GM12864 (cell line): ENCODE results near the gene UGT1A6.
"Not testable (repeated sequence)": the region's sequence is repeated elsewhere in the genome, so short reads cannot be mapped to it uniquely, and the experiment has no call there.

ENCODE experiments used
- DNase-seq: peaks from one replicate; pipeline ENCODE4 v3.0.0-alpha.2; 2011; ENCODE audit warnings: low read depth
- H3K4me3 ChIP-seq: 2 replicates; pipeline ENCODE4 v1.5.1; 2011; ENCODE audit warnings: mild to moderate bottlenecking, low read depth, low read length, control low read depth
- TF ChIP-seq, protein P1 (sequence below): IDR thresholded peaks from 2 replicates; pipeline ENCODE4 v1.5.1; 2011; ENCODE audit warnings: low read depth, mild to moderate bottlenecking, moderate library complexity, low read length, control low read depth, inconsistent platforms; ENCODE audit errors: missing control alignments

The UGT1A6 gene

GRCh38 chr2:233691443-233692433, 952 bp upstream of the UGT1A6 start:
- no peak overlapping the region for H3K4me3 ChIP-seq
- TF ChIP-seq, protein P1, sequence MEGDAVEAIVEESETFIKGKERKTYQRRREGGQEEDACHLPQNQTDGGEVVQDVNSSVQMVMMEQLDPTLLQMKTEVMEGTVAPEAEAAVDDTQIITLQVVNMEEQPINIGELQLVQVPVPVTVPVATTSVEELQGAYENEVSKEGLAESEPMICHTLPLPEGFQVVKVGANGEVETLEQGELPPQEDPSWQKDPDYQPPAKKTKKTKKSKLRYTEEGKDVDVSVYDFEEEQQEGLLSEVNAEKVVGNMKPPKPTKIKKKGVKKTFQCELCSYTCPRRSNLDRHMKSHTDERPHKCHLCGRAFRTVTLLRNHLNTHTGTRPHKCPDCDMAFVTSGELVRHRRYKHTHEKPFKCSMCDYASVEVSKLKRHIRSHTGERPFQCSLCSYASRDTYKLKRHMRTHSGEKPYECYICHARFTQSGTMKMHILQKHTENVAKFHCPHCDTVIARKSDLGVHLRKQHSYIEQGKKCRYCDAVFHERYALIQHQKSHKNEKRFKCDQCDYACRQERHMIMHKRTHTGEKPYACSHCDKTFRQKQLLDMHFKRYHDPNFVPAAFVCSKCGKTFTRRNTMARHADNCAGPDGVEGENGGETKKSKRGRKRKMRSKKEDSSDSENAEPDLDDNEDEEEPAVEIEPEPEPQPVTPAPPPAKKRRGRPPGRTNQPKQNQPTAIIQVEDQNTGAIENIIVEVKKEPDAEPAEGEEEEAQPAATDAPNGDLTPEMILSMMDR: no peak
- no peak for DNase-seq

DNA sequence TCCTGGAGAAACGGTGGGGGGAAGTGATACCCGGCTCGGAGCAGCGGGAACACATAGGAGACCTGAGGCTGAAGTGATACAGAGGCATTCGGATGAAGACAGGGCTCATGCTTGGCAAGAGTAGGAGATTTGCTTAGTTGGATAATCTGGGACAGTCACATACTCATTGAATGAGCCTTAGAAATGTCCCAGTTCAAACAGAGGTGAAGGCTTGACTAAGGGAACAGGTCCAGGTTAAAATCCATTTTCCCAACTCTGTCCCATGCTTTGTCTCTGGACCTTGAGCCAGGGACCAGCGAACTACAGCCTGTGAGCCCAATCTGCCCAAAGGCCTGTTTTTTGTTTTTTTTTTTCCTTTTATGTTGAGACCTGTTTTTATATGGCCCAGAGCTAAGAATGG, 1.3 kb downstream of the UGT1A6 start:
- TF ChIP-seq, protein P1: no peak
- H3K4me3 ChIP-seq: no peak overlapping the region
- no peak for DNase-seq

DNA sequence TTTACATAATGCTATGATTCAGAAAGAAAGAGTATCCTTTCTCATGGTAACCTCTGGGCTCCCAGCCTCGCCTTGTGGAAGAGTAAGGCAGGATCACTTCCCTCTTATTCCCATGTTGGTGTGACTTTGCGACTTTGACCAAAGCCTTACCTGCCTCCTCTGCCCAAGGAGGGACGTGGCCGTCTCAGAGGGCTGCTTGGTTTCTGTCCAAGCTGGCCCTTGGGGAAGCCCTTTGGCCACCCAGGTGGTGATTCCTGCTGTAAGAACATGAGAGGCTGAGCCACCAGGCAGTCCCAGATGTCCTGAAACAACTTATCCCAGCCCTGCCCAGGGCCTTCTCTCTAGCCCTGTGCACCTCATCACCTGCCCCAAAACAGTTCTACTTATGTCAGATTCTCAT, 6.0 kb downstream of the UGT1A6 start:
- TF ChIP-seq, protein P1: no peak
- no peak overlapping the region for H3K4me3 ChIP-seq
- no peak for DNase-seq

DNA sequence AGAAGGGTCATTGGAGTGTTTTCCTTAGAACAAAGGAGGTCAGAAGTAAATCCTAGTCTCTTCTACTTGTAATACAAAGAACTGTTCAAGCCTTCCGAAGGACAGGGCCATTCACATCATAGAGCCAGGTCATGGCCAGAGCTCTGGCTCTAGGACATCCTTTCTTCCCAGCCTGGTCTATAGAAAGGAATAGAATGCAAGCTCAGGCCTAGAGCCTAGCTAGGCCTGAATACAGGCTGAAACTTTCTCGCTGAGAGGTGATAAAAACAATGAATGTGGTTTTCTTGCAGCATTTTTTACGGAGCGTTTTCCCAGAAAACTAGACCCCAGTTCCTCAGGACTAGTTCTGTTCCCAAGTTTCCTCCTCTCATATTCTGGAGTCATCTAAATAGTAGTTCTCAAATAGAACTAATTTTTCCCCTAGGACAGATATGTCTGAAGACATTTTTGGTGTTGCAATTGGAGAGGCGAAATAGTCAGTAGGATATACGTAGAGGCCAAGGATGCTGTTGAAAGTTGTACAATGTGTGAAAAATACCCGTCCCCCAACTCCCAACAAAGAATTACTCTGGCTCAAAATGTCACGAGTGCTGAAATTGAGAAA, 6.8 kb downstream of the UGT1A6 start:
- no peak for DNase-seq
- H3K4me3 ChIP-seq: no peak overlapping the region
- TF ChIP-seq, protein P1: no peak

DNA sequence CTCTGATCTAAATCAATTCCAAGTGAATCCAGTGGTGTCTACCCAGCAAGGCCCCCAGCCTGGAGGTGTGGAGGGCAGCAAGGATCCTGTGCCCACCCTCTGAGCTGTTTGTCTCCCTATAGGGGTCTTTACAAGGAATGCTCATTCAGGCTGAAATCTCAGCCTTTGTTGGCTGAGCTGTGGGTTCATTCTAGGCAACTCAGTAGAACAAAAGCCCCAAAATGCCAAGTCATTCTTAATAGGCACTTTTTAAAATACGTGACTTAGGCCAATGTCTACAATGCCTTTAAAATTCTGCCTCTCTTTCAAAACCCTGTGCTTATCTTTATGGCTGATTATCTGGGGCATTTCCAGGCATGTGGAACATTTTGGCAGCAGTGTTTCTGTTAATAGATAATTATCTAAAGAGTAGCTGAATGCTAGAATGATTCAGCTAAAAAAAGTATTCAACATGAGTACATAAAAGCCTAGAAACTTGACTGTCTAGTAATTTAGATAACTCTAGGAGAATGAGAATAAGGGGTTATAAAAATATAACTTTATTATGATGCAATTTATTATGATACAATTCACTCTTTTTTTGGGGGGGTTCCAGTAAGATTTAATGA, 7.4 kb downstream of the UGT1A6 start:
- no peak for DNase-seq
- H3K4me3 ChIP-seq: no peak overlapping the region
- TF ChIP-seq, protein P1: no peak

- DNase-seq, H3K4me3 ChIP-seq: not testable (repeated sequence)
Observed at GRCh38 chr2:233700842-233701241, 8.2 kb downstream of the UGT1A6 start.

DNA sequence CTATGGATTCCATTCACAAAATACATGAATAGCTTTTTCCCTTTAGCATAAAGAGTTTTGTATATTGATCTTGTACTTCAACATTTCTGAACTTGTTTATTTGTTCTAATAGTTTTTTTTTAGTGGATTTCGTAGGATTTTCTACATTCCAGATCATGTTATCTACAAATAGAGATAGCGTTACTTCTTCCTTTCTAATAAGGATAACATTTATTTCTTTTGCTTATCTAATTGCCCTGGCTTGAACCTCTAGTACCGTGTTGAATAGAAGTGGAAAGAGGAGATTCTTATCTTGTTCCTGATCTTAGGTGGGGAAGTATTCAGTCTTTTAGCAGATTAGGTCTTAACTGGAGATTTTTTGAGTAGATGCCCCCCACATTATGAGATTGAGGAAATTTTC, 9.5 kb downstream of the UGT1A6 start:
- TF ChIP-seq, protein P1: no peak
- no peak for DNase-seq
- no peak overlapping the region for H3K4me3 ChIP-seq
